ENCODE results near the gene KLHL30.

The KLHL30 gene

GRCh38 chr2:238164906-238165287 lies 26.4 kb downstream of the KLHL30 start:
- DNase-seq (ENCODE audit: low read depth, low spot score), result no peak
- TF ChIP-seq CTCF (IDR thresholded peaks at IDR 0.05; ENCODE audit: insufficient read depth, low read length, missing control alignments), result no peak
- ChIA-PET POLR2A (no interaction called here), CTCF (interaction anchor here (0.9 to 1.5 kb wide), 3 partner anchors 10 to 306 kb away, joined by 3 to 5 read pairs (median 4); no protein-coding TSS in a partner anchor)
- no peak overlapping the region for H3K4me3 ChIP-seq (ENCODE audit: low read depth, low read length)

DNA sequence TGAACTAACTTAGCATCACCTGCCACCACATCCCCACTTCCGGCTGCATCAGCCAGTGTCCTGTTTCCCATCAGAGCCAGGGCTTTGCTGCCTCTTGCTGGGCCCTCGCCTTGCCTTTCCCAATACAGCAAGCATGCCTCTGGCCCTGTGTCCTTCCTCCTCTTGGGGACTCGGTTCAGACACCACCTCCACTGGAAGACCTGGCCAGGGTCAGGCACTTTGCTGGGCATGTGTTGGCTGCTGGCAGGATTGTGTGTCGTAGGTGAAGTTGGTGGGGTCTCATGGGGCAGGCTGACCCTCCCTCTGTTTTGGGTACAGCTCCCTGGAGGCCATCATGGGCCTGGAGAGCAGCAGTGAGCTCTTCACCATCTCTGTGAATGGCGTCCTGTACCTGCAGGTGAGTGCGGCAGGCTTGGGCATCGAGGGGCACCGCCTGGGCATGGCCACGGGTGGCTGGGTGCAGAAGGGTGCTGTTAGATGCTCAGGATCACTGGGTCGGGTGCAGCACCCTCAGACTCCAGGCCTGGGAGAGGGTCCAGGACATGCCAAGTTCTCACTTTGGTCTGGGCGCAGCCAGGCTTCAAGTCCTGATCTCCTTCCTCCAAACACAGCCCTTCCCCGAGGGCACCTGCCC lies 26.9 kb downstream of the KLHL30 start:
- ChIA-PET POLR2A (no interaction called here), CTCF (interaction anchor here (1.1 to 1.5 kb wide), 2 partner anchors 11 to 307 kb away, joined by 4 to 5 read pairs; no protein-coding TSS in a partner anchor)
- no peak overlapping the region for H3K4me3 ChIP-seq (ENCODE audit: low read depth, low read length)
- TF ChIP-seq CTCF (IDR thresholded peaks at IDR 0.05; ENCODE audit: insufficient read depth, low read length, missing control alignments), result no peak
- no peak for DNase-seq (ENCODE audit: low read depth, low spot score)

GRCh38 chr2:238166391-238167343 lies 28.2 kb downstream of the KLHL30 start:
- POLR2A ChIA-PET, result no interaction called here
- DNase-seq (ENCODE audit: low read depth, low spot score), result no peak
- no peak overlapping the region for H3K4me3 ChIP-seq (ENCODE audit: low read depth, low read length)
- no peak for TF ChIP-seq CTCF (IDR thresholded peaks at IDR 0.05; ENCODE audit: insufficient read depth, low read length, missing control alignments)
- CTCF ChIA-PET, result interaction anchor here (1.6 kb wide), 2 partner anchors 7 to 96 kb away, joined by 5 to 6 read pairs; no protein-coding TSS in a partner anchor

- POLR2A ChIA-PET, result no interaction called here
- CTCF ChIA-PET, result interaction anchor here (1.2 to 1.6 kb wide), 3 partner anchors 8 to 310 kb away, joined by 3 to 6 read pairs (median 5); no protein-coding TSS in a partner anchor
Measured at GRCh38 chr2:238167344-238167715, 28.9 kb downstream of the KLHL30 start.

GRCh38 chr2:238167761-238168160 lies 29.3 kb downstream of the KLHL30 start:
- TF ChIP-seq CTCF (IDR thresholded peaks at IDR 0.05; ENCODE audit: insufficient read depth, low read length, missing control alignments), result no peak
- no peak overlapping the region for H3K4me3 ChIP-seq (ENCODE audit: low read depth, low read length)
- ChIA-PET CTCF (interaction anchor here (1.2 to 1.6 kb wide), 3 partner anchors 8 to 310 kb away, joined by 3 to 6 read pairs (median 5); no protein-coding TSS in a partner anchor), POLR2A (no interaction called here)
- no peak for DNase-seq (ENCODE audit: low read depth, low spot score)

More at GRCh38 chr2:238167344-238167715, 28.9 kb downstream of the KLHL30 start:
- no peak for TF ChIP-seq CTCF (IDR thresholded peaks at IDR 0.05; ENCODE audit: insufficient read depth, low read length, missing control alignments)
- no peak for DNase-seq (ENCODE audit: low read depth, low spot score)
- no peak overlapping the region for H3K4me3 ChIP-seq (ENCODE audit: low read depth, low read length)
